ENCODE measurements around the gene FOXF1.

DNA sequence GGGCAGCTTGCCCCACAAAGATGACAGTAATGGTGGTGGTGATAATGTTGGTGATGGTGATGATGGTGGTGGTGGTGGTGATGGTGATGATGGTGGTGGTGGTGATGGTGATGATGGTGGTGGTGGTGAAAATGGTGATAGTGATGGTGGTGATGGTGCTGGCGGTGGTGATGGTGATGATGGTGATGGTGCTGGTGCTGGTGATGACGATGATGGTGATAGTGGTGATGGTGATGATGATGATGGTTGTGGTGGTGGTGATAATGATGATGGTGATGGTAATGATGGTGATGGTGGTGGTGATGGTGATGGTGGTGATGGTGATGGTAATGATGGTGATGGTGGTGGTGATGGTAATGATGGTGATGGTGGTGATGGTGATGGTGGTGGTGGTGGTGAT lies 46.3 kb upstream of the FOXF1 start:
- TF ChIP-seq EZH2 (IDR thresholded peaks at IDR 0.05; ENCODE audit: insufficient read depth, poor library complexity, severe bottlenecking) (no peak), EZH2phosphoT487 (IDR thresholded peaks at IDR 0.05; ENCODE audit: insufficient read depth, low read depth) (no peak)
